GM19025 (cell line): ENCODE measurements around the gene EFNA3.

Source experiments
- ATAC-seq: cut with Tn5 transposase; IDR thresholded peaks from one replicate; pipeline ENCODE4 v1.9.1; 2021; ENCODE audit warnings: mild to moderate bottlenecking, low read depth, moderate library complexity; ENCODE audit not compliant: unreplicated experiment

The EFNA3 gene, protein sequence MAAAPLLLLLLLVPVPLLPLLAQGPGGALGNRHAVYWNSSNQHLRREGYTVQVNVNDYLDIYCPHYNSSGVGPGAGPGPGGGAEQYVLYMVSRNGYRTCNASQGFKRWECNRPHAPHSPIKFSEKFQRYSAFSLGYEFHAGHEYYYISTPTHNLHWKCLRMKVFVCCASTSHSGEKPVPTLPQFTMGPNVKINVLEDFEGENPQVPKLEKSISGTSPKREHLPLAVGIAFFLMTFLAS

DNA sequence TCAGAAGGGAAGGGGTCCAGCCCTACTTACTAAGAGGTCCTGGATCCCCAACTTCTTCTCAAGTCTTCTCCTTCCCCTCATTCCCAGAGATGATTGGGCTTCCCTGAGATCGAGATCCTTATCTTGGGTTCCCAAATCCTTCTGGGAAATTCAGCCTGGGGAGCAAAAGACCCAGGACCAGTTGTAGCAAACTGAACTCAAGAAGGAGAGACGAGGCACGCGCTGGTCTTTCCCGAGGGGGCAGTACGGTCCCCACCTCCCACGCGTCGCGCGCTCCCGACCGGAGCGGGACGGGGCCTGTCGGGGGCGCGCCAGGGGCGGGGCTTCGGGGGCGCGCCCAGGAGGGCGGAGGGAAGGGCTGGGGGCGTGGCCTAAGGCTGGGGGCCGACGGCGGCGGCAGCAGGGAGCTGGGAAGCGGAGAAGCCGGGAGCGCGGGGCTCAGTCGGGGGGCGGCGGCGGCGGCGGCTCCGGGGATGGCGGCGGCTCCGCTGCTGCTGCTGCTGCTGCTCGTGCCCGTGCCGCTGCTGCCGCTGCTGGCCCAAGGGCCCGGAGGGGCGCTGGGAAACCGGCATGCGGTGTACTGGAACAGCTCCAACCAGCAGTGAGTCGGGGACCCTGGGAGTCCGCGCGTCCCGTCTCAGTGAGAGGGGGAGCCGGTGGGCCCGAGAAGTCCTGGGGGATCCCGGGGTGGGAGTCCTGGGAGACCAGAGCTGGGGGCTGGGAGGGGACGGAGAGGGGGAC lies at the start of gene EFNA3:
Gene EFNA3, plus strand, starts transcription at position 369 of the 741 bp plus-strand sequence. Its CDS starts 105 bp downstream, at position 474.
- ATAC-seq = no peak

- ATAC-seq = no peak
Observed at GRCh38 chr1:155029513-155030242, 49.0 kb upstream of the EFNA3 start.

DNA sequence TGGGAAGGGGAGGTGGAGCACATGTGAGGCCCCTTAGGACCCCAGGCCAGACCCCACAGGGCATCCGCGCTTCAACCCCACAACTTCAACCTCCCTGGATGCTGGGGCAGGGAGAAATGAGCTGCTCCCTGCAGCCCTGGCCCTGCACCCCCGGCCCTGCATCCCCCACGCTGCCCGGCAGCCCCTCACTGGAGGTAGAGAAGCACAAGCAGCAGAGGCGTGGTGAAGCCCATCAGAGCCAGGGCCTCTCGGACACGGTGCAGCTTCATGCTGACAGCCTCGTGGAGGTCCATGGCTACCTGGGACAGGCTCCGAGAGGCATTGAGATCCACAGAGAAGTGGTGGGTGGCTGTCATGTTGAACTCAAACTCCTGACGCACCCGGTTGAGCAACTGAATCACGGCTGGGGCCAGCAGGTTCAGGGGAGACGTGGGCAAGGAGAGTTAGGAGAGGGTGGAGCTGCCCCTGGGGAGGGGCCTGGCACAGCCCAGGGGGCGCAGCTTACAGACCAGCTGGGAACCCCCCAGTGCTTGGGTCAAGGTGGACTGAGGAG lies 48.3 kb upstream of the EFNA3 start:
- no peak for ATAC-seq

DNA sequence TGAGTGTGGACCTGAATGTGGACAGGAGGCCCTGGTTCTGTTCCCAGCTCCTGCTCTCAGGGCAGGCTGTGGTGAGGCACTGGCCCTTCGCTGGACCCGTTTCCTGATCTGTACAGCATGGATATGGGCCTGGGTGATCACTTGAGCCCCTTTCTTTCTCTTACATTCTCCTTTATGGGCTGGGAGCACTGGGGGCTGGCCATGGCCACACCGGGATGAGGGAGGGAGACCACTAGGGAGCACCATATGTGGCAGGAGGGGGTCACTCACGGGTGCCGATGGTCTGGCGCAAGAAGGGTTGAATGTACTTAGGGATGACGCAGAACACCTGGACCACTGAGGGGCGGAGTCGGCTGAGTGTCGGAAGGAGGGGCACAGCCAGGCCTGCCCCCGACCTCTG lies 47.7 kb upstream of the EFNA3 start:
- no peak for ATAC-seq

- no peak for ATAC-seq
Observed at GRCh38 chr1:155032886-155033285, 45.8 kb upstream of the EFNA3 start.

- no peak for ATAC-seq
Observed at GRCh38 chr1:155033524-155033923, 45.1 kb upstream of the EFNA3 start, which contains the start of the genes DCST1 and DCST2. Gene DCST1 (plus strand): TSS chr1:155033824. CDS start chr1:155034037, 213 bp downstream. Gene DCST2 (minus strand): TSS chr1:155033781. CDS start chr1:155033701, 80 bp downstream.

DNA sequence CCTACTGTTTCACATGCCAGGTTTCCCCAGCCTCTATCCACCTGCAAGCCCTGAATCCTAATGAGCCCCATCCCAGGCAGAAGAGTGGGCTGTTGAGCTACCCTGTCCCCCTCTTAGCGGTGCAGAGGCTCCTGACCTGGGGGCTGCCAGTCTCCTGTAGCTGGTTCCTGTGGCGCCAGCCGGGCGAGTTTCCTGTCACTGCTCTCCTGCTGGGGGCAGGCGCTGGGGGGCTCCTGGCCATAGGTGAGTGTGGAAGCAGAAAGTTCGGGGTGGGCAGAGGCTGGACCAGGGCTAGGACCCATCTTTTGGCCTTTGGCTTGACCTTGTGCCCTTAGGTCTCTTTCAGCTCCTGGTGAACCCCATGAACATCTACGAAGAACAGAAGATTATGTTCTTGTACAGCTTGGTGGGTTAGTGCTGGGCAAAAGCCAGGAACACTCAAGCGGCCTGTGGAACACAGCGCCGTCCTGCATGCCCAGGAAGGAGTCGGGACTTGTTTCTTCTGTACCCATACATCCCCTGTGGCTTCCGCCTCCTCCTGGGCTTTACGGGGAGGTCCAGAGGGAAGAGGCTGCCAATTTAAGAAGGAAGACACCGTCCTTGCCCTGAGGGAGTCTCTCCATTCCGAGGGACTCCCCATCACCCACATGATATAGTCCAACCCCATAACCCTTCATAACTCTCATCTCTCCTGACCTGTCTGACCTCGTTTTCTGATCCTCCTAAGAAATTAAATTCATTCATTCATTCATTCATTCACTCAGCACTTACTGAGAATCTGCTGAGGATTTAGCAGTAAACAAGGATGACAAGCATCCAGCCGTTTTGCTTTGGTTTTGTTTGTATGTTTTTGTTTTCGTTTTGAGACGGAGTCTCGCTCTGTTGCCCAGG lies 44.1 kb upstream of the EFNA3 start:
- no peak for ATAC-seq

DNA sequence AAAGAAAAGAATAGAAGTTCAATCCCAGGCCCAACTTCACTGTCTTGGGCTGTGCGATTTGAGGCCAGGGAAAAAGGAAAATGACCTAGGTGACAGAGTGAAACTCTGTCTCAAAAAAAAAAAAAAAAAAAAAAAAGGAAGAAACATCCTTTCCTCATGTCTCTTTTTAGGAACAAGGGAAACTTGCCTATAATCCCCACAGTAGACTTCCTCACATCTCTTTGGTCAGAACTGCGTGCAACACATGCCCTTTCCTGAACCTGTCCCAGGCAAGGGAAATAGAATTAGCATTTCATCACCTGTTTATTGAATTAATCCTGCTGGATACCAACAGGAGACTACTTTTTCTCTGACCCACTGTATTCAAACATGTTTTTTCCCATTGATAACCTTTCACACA lies 42.7 kb upstream of the EFNA3 start:
- no peak for ATAC-seq

- no peak for ATAC-seq
Observed at GRCh38 chr1:155037043-155037442, 41.6 kb upstream of the EFNA3 start.

DNA sequence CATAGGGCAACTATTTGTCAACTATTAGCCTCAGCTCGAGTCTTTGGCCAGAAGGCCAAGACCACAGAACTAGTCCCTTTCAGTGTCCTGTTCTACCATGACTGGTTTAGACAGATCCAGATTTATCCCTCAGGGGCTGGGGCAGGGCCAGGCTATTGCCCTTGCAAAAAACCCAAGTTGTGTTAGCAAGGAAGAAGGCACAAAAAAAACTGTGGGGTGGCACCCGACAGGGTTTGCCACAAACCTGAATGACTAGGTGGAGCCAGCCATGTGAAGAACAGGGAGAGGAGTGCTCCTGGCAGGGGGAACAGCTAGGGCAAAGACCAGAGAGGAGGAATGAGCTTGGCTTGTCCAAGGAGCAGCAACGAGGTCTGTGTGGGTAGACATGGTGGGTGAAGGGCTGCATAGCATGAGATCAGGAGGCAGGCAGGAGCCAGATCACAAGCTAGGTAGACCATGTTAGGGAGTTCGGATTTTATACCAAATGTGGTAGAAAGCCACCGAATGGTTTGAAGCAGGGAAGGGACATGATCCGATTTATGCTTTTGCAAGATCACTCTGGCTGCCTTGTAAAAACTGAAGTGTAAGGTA lies 40.7 kb upstream of the EFNA3 start:
- no peak for ATAC-seq

DNA sequence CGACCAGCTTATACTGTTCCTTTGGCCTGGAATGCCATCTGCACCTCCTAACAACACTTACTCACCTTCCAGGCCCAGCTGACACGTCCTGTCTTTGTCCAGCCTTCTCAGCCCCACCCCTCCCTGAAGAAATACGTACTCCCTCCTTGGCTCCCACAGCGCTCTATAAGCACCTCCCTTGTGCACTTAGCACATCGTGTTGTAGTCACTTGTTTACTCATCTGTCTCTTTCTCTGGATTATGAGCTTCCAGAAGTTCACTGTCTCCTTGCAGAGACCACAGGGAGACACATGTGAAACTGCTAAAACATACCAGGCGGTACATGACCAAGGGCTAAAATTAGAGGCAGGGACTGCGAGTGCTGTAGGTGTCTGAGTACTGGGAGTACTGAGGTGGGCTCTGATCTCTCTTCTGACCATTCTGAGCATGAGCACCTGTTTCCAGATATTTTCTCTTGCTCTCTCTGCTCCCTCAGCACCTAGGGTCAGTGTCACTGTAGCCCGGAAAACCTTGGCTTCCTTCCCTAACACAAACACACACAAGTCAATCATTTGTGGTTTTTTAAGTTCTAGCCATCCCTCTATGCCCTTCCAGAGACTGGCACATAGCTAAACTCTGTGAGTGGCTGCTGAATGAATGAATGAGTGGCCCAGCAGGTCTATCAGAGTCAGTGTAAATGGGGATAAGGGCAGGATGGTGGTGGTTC lies 39.9 kb upstream of the EFNA3 start:
- ATAC-seq = no peak

DNA sequence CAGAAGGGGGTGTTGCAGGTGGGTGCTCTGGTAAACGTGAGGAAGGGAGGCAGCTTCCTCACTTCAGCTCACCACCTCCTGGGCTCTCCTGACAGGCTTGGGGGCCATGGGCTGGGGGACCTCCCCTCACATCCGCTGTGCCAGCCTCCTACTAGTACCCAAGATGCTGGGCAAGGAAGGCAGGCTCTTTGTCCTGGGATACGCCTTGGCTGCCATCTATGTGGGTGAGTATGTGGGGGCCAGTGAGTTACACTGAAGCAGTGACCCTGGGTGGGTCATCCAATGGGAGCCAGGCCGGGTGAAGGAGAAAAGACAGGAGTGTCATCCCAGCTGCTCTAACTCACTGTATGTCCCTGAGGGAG lies 39.3 kb upstream of the EFNA3 start:
- ATAC-seq = no peak

DNA sequence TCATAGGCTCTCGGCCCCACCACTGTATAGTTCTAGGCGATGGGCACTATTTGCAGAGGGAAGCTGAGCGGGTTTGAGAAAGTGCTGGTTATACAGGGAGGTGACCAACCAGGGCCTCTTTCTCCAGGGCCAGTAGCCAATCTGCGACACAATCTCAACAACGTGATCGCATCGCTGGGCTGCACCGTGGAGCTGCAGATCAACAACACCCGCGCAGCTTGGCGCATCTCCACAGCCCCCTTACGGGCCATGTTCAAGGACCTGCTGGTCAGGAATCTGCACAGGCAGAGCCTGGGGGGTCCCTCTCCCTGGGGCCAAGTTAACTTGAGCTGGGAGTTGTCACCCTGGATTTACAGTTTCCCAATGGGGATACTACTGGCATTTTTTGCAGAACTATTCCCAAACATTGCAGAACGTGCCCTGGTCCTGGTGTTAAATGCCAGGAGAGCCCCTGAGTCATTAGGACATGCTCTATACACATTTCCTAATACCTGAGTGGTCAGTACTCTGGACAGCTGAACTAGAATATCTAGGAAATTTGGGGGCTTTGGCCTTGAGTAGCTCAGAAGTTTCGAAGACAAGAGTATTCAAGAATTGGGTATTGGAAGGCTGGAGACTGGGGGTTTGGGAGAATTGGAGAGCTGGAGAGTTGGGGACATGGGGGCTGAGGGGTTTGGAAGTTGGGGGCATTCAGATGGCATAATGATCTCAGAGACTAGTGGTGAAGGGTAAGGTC lies 38.1 kb upstream of the EFNA3 start:
- no peak for ATAC-seq

- ATAC-seq = no peak
Observed at GRCh38 chr1:155042789-155043188, 35.8 kb upstream of the EFNA3 start.

GRCh38 chr1:155043301-155043702 lies 35.3 kb upstream of the EFNA3 start:
- ATAC-seq = no peak

DNA sequence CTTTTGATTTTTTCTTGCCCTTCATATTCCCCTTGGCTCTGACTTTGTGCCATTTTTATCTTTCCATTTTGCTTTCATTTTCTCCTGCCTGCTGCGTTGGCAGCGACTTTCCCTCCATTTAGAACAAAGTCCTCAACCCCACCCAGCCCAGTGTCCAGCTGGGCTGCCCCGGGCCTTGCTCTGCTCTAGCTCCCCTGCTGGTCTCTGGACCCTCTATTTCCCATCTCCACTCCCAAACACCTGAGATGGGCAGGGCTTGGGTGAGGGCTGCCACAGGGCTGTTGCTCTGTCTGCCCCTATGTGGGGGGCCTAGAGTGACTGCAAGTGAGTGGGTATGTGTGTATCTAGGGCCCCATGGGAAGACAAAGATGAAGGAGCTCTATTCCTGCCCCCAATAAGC lies 34.8 kb upstream of the EFNA3 start:
- ATAC-seq = no peak

DNA sequence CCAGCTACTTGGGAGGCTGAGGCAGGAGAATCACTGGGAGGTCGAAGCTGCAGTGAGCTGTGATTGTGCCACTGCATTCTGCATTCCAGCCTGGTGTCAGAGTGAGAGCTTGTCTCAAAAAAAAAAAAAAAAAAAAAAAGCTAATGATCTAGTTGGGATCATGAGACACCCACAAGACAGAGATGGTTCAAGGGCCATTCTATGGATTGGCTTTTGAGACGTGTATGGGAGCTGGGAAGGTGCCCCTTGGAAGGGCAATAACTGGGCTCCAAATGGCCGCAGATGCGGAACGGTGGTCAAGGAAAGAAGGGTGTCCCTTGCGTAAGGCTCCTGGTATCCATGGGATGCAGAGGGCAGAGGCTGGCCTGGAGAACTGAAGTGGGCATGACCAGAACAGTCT lies 34.3 kb upstream of the EFNA3 start:
- ATAC-seq = no peak

DNA sequence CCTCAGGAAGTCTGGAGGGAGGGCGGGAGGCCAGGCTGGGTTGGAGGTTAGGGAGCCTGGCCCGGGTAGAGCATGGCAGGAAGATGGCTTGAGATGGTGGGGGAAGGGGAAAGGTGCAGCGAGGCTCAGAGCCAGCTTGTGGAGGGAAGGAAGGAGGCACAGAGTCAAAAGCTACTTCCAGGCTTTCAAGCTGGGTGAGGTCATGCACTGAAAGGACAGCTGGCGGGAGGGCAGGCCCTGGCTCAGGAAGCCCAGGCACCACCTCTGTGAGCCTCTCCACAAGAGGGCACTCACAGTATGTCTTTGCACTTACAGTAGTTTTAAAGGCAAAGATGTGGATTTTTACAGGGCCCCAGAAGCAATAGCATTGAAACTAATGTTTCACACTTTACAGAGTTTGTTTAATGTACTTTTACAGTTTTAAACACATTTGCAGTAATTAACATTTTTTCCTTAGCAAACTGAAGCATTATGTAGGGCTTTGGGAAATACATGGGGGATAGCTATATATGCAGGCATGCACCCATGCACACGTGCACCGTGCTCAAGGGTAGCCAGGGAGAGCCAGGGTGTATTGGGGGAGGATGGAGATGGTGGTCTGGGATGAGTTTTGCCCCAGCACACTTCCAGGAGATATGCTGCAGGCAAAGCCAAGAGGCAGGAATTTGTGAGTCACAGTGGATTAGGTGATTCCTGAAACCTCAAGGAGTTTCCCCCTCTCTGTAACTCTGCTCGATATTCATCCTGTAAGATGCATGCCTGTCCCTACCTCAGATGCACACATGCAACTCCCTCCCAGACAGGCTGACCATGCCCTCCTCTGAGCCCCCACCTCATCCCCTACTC lies 33.6 kb upstream of the EFNA3 start:
- peak; percentile 55 for ATAC-seq
